NCI-H2171 (cell line): ENCODE measurements around the gene COA1.

Experiments
- DNase-seq: peaks from one replicate; lab custom pipeline; 2025; lab: John Stamatoyannopoulos, UW

The COA1 gene

GRCh38 chr7:43653466-43653865 is 75.9 kb downstream of the COA1 start:
- DNase-seq, result no peak

- no peak for DNase-seq
These were observed 77.0 kb downstream of the COA1 start for GRCh38 chr7:43652364-43652763.

- DNase-seq, result no peak
These were observed 78.8 kb downstream of the COA1 start for GRCh38 chr7:43650457-43651052.

GRCh38 chr7:43649755-43650274 is 79.5 kb downstream of the COA1 start:
- DNase-seq, result no peak

GRCh38 chr7:43648473-43649406 is 80.6 kb downstream of the COA1 start:
- no peak for DNase-seq

GRCh38 chr7:43647673-43648472 is 81.5 kb downstream of the COA1 start:
- DNase-seq, result peak; percentile 72

GRCh38 chr7:43647339-43647672 is 82.0 kb downstream of the COA1 start:
- DNase-seq, result no peak

- DNase-seq, result peak; percentile 35
These were observed 82.6 kb downstream of the COA1 start for GRCh38 chr7:43646603-43647338.

DNA sequence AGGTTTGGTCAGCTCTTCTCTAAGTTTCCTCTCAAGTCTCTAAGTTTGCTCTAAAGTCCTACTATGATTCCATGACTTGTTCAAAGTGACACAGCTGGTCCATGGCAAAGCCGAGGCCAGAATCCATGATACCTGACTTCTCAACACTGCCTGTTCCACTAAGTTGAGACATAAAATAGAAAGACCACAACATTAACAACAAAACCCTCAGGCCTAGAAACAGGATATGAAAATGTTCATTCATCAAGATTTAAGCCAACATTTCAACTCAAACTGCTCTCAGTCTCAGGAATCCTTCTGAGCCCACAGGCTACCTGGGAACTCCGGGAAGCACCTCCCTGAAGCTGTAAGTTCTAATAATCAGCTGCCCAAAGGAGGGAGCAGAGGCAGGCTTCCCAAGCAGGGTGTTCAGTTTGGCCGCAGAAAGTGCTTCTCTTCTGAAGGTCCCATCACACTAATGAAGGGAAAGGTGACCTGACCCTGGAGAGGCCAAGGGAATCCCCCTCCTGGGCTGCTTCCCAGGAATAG is 83.6 kb downstream of the COA1 start:
- no peak for DNase-seq

DNA sequence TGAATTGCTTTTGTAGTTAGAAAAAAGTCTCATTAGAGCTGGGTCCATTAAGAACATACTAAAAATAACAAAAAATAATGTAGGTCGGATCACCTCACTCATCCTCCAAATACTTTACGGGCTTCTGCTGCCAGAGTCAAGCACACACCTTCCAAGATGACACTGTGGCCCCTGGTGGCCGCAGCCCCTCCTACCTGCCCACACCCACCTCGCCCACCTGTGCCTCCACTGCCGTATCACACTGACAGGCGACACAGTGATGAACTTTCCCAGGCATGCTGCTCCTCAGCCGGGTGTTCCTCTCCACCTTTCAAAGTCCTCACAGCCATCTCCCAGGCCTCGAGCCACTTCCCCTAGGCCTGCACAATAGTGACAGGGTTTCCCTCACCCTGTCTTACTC is 85.5 kb downstream of the COA1 start:
- DNase-seq, result no peak

DNA sequence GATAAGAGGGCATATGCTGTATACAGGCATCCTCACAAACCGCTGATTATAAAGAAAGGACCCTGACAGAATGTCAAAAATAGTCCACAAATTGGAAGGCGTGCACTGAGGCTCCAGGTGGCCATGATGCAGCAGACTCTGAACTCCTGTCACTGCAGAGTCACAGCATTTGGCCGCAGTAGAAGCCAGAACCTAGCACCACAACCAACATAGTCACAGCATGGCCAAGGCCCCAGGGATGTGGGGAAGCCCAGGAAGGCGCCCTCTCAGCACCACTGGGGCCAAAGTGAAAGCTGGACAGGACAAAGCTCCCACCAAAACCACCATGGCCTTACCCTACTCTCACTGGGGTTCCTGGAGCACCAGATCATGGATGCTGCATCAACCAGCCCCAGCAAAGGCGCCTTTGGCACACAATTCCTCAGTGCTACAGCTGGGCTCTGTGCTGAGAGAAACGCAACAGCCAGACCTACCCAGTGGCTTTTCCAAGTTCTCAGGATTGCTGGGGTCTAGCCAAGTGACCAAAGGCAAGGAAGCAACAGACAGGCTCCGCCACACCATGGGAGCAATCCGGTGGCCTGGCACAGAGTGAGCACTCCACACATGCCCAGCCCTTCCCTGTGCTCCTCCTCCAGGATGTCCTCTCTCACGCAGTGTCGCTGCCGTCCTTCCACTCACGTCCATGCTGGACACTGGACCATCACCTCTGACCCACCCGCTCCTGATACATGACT is 86.3 kb downstream of the COA1 start:
- DNase-seq, result no peak

DNA sequence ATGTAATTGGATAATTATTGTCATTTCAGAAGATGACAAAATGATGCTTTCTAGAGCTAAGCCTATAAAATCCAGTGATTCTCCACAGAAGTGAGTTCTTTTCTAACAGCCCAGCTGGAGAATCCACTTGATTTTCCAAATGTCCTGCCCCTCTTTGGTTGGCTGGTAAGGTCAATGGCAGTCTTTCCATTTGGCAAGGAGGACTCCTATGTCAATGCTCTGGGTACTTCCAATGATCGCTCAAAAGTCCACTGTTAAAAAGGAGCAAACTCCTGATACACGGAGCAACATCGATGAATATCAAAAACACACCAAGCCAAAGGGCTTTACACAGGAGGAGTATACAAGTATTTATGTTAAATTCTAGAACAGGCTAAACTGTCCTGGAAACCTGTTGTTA is 88.6 kb downstream of the COA1 start:
- no peak for DNase-seq

DNA sequence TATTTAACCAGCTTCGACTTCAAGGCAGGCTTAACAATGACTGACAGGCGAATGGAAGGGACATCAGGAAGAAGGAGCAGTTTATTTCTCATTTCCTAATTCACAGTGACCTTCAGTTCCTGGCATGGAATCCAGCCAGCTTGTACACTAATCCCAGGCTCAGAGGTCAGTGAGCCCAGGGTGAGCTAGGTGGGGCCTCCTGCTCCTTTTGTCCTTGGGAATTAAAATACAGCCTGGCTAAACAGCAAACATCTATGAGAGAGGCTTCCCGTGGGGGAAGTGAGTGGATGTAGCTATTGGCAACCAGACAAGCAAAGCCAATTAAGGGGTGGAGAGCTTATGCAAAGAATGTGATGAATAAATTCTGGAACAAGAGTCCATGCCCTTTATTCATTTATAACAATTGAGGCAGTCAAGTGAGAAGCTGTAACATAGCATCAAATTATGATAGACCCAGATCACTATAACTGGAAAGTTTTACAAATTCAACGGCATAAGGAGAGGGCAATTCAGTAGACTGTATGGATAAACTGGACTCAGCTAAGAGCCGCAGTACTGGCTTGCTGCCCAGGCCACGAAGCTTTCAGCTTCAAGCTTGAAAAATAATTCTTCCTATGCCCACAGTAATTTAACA is 89.3 kb downstream of the COA1 start:
- DNase-seq, result no peak

DNA sequence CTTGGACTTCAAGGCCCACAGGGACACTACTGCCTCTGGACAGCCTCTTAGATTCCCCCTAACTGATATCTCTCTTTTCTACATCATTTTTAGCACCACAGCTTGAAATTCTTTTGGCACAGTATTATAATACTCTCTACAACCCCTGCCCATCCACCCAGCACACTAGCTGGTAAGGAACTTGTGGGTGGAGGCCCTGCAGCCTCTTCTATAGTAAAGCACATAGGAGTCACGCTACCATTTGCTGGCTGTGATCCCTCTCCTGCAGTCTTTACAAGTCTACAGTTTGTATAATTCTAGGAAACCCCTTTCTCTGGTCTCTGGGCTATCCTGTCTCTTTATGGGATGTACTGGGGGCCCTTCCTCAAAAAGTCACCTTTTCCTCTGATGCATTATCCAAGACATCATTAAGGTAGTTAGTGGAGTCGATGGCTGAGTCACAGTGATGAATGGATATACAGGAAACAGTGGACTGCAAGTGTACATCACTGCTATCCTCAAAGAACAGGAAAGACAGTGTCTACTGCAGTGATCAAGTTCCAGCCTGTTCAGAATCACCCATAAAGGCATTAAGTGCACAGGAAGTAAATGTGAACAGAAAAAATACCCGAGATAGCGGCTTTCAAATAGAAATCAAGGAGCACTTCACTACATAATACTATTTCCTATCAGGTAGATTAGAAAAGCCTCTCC is 92.1 kb downstream of the COA1 start:
- no peak for DNase-seq

DNA sequence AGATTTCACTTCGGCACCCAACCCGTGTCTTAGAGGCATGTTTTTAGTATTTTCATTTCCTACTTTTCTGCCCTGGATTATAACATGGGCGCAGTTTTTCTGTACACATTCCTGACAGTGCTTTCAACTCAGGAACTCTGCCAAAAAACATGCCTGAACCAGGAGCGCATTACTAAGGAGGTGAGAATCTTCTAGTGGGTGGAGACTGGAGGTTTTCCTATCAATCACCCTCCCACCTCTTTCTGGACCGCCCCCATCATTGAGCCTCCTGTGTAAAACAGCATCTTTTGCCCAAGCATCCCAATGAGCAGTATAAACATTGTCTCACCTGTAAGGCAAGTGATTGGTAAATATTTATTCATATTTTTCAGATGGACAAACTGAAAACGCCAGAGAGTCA is 93.2 kb downstream of the COA1 start:
- DNase-seq, result no peak

GRCh38 chr7:43634384-43634783 is 94.9 kb downstream of the COA1 start:
- no peak for DNase-seq

DNA sequence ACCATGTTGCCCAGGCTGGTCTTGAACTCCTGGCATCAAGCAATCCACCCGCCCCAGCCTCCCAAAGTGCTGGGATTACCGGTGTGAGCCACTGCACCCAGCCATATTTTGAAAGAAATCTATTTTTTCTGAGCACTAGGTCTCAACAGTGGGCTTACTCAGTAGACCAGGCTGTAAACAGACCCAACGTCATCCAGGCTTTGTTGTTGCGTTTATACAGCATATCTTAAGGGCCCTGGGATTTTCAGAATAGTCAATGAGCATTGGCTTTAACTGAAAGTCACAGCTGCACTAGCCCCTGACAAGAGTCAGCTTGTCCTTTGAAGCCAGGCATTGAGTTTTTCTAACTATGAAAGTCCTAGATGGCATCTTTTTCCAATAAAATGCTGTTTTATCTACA is 96.6 kb downstream of the COA1 start:
- no peak for DNase-seq

DNA sequence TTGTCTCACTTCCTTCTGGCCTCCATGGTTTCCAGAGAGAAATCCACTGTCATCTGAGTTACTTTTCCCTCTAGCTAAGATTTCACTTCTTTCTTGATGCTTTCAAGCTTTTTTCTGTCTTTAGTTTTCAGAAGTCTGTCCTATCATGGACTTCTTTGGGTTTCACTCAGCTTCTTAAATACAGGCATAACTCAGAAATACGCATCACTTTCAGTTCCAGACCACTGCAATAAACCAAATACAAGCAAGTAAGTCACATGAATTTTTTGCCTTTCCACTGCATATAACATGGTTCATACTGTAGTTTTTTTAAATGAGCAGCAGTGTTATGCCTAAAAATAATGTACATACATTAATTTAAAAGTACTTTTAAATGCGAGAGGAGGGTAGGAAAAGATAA is 97.8 kb downstream of the COA1 start:
- DNase-seq, result no peak

DNA sequence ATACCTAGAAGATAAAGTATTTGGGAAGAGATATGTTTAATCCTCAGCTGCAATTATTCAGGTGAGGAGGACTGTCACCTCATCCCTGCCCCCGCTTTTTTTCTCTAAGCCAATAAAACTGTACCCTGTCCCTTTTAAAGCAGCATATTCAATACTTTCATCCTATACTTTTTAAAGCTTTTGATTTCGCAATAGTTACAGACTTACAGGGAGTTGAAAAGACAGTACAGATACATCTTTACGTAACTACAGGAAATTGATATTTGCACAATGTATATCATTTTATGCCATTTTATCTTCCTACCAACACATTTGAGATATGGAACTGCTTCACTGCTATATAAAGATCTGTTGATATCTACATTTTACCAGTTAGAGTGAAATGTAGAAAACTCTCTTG is 98.8 kb downstream of the COA1 start:
- no peak for DNase-seq

GRCh38 chr7:43629857-43630256 is 99.5 kb downstream of the COA1 start:
- no peak for DNase-seq
